ENCODE measurements around the gene CACNA1H. TPM values are rescaled to one million over a fixed set of nuclear protein-coding genes. Genes with fewer than 3 reads are reported as not detected.
"Not testable (repeated sequence)": the region's sequence is repeated elsewhere in the genome, so short reads cannot be mapped to it uniquely, and the experiment has no call there.

The CACNA1H gene
- polyA plus RNA-seq, 4 donors = 15.1 to 28.2 (median 26.1) TPM

DNA sequence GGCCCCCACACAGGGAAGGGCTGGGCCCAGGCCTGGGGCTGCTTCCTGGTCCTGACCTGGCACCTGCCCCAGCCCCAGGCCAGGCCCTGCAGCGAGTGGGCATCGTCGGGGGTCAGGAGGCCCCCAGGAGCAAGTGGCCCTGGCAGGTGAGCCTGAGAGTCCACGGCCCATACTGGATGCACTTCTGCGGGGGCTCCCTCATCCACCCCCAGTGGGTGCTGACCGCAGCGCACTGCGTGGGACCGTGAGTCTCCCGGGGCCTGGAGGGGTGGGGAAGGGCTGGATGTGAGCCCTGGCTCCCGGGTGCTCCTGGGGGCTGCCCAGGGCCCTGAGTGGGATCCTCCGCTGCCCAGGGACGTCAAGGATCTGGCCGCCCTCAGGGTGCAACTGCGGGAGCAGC is 88.2 kb downstream of the CACNA1H start:
- not testable (repeated sequence) for DNase-seq (ENCODE audit: low read depth in 4 of 4, low spot score in 2 of 4)

DNA sequence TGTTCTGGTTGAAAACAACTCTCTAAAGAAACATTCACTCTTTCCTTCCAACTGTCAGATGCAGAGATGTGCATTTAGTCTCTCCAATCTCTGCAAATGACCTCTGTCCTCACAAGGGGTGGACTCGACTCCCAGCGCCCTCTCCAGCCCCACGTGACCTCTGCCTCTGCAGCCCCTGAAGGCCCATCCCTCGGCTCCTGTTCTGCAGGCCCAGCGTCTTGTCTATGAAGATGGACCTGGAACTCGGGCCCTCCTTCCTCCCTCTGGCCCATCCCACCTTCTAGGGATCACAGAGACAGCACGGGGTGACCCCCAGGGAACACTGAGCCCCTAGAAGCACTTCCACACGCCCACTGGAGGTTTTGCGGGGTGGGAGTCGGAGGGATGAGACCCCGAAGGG is 90.5 kb downstream of the CACNA1H start:
- not testable (repeated sequence) for DNase-seq (ENCODE audit: low read depth in 4 of 4, low spot score in 2 of 4)

DNA sequence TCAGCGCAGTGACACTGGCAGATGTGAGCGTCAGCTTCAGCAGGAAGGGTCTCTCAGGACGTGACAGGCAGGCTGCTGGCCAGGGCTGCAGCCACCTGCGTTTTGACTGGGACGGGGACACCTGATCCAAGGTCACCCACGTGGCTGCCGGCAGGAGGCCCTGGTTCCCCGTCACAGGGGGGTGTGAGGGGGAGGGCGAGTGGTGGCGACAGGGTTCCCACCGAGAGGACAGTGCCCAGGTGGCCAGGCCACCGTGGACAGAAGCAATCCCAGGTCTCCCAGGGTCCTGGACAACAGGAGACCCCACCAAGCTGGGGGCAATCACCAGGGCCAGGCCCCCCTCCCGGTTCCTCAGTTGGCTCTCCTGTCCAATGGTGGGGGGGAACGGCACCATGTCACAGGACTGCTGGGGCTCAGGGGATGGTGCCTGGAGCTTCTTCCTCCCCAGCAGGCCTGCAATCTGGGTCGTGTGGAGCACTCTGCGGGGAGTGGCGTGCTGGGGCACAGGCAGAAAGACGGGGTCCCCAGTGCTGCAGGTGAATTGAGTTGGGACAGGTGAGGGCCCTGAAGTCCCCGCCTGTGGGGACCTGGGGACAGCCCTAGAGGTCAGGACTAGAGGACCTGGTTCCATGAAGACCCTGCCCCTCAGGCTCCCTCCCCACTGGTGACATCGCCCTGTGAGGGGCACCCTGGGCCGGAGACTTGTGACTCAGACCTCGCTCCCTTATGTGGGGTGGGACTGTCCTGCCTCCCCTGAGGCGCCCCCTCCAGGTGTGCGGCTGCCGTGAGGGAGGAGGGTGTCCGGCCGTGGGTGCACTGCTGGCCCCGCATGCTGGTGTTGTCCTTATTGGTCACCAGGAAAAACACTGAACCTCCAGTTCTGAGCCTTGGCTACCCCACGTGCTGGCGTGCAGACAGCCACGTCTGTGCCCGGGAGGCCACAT is 91.3 kb downstream of the CACNA1H start:
- DNase-seq (ENCODE audit: low read depth in 4 of 4, low spot score in 2 of 4) = not testable (repeated sequence)

DNA sequence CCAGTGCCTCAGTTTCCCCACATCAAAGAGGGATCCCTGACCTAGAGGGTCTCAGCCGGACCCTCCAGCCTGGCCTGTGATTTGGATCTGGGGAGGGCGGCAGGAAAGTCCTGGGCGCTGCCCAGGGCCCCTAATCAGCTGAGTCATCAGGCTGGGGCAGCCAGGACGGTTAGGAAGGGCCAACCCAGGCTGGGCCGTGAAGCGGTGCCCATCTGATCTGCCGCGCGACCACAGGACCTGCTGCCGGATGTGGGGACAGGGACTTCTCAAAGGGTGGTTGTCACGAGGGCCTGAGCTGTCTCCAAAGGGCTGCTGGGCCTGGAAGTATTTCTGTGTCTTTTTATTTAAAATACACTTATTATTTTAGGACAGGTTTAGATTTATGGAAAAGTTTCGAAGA is 92.0 kb downstream of the CACNA1H start:
- no peak for DNase-seq (ENCODE audit: low read depth in 4 of 4, low spot score in 2 of 4)

DNA sequence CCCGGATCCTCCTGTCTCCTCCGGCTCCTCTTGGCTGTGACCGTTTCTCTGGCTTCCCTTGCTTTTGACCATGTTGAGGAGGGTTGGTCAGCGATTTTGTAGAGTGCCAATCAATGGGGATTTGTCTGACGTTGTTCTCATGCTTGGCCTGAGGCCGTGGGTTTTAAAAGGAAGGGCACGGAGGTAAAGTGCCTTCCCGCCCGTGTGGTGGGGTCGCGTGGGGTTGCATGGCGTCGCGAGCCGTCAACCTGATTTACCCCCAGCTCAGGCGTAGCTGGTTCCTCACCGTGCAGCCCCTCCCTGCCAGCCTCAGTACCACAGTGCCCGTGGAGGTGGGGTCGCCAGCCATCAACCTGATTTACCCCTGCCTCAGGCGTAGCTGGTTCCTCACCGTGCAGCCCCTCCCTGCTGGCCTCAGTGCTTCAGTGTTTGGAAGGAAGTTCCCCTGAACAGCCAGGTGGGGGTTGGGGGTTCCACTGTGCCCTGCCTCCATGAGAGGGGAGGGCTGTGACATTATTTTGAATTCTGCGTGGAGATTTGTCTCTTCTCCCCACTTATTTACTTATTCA is 92.6 kb downstream of the CACNA1H start:
- DNase-seq (ENCODE audit: low read depth in 4 of 4, low spot score in 2 of 4) = no peak

DNA sequence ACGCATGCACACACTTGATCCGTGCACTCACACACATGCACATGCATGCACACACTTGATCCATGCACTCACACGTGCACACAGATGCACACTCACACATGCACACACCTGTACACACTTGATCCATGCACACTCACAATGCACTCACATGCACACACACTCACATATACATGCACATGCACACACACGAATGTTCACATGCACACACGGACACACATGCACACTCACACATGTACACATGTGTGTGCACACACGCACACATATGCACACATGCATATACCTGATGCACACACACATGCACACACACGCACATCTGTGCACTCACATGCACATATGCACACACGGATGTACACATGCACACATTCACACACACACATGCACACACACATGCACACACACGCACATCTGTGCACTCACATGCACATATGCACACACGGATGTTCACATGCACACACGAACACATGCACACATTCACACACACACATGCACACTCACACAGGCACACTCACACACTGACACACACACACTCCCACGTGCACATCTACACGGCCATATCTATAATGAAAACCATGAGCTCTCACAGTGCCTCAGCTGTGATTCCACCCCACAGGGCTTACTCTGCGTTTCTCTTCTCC is 95.1 kb downstream of the CACNA1H start:
- not testable (repeated sequence) for DNase-seq (ENCODE audit: low read depth in 4 of 4, low spot score in 2 of 4)

DNA sequence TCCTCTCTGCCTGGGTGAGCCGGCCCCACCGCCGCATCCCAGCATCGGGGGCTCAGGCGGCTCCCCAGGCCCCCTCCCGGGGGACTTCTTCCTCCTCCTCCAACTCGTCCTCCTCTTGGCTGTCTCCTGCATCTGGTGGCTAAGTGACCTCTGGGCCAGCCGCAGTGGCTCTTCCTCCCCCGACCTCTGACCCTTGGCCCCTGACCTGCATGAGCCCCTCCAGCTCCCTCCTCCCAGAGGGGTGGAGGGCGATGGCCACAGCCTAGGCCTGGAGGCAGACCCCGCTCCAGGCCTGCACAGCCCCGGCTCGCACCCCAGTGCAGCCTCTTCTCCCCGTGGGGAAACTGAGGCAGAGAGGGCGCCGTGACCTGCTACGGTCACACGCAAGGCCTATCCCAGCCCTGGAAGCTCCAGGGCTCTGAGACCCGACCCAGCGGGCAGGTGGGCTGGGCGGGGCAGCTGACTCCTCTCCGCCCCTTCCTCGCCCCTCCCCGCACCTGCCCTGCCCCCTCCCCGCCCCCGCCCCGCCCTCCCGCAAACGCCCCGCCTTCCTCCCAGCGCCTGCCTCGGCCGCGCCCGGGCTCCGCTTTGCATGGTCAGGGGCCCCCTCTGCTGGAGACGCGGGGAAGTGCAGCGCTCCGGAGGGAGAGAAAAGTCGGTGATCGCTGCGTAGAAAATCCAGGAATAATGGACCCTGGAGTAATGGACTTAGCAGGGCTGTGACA is 96.3 kb downstream of the CACNA1H start:
- DNase-seq (ENCODE audit: low read depth in 4 of 4, low spot score in 2 of 4) = not testable (repeated sequence)

DNA sequence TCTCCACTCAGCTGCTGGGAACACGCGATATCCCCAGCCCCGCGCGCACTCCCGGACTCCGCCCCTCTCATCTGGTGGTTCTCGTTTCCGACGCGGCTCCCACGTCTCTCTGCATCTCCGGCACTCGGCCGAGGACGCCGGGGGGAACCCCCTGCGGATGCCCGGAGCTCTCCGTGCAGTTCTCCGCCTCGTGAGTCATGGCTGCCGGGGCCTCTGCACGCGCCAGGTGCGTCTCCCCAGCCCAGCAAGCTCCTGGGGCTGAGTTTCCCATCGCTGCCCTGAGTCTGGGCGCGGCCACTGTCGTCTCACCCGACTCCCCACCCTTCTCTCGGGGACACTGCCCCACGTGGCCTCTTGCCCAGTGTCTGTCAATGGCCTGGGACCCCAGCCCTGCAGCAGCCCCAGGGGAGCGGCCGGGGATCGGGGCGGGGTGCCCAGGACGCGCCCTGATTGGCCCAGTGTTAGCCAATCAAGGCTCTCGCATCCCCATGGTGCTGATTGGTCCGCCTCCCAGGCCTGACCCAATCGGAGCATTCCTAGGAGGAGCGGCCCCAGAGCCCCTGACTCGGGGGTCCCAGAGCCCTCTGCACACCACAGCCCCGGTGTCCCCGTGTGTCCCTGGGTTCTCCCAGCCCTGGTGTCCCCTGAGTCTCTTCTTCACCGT is 100.9 kb downstream of the CACNA1H start:
- not testable (repeated sequence) for DNase-seq (ENCODE audit: low read depth in 4 of 4, low spot score in 2 of 4)

DNA sequence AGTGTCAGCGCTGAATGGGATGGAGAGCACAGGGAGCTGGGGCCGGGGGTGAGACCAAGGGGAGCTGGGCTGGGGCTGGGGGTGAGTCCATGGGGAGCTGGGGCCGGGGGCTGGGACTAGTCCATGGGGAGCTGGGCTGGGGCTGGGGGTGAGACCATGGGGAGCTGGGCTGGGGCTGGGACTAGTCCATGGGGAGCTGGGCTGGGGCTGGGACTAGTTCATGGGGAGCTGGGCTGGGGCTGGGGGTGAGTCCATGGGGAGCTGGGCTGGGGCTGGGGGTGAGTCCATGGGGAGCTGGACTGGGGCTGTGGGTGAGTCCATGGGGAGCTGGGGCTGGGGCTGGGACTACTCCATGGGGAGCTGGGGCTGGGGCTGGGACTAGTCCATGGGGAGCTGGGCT is 101.9 kb downstream of the CACNA1H start:
- not testable (repeated sequence) for DNase-seq (ENCODE audit: low read depth in 4 of 4, low spot score in 2 of 4)

DNA sequence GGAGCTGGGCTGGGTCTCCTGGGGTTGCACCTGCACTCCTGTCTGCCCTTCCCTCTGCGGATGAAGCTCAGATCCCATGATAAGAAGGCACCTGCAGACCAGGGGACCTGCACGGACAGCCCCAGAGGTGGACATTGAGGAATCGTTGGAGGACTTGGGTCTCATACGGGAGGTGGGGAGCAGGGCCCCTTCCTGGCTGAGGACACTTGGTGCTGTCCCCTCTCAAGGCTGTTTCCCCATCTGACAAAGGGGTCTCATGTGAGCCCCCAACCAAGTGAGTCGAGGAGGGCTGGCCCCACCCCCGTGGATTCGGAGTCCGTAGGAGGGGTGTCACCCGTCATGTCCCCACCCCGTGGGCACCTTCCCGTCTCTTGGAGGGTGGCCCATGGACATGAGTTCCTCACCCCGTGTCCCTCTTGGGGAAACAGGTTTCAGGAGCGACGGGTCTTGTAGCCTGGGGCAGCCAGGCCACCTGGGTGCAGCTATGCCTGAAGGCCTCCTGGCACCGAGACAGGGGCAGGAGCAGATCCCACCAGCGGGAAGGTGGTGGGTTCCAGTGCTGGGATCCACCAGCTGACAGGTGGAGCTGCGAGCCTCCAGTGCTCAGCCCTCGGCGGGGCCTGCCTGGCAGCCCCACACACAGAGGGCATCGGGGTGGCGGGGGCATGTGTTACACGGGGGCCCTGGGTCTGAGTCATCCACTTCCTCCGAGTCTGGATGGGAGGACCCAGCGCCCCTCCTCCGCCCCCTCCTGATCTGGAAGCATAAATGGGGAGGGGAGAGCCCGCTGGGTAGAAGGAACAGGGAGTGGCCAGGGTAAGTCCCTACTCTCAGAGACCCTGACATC is 102.6 kb downstream of the CACNA1H start, which contains the start of gene TPSD1:
Gene TPSD1 (plus strand): TSS at position 794 of the 847 bp plus-strand sequence. CDS start 212 bp downstream, outside the sequence.
- not testable (repeated sequence) for DNase-seq (ENCODE audit: low read depth in 4 of 4, low spot score in 2 of 4)

DNA sequence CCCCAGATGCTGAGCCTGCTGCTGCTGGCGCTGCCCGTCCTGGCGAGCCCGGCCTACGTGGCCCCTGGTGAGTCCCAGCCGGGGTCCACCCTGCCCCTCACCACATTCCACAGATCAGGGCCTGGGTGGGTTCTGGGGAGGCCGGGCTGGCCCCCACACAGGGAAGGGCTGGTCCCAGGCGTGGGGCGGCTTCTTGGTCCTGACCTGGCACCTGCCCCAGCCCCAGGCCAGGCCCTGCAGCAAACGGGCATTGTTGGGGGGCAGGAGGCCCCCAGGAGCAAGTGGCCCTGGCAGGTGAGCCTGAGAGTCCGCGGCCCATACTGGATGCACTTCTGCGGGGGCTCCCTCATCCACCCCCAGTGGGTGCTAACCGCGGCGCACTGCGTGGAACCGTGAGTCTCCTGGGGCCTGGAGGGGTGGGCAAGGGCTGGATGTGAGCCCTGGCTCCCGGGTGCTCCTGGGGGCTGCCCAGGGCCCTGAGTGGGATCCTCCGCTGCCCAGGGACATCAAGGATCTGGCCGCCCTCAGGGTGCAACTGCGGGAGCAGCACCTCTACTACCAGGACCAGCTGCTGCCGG is 103.5 kb downstream of the CACNA1H start:
- not testable (repeated sequence) for DNase-seq (ENCODE audit: low read depth in 4 of 4, low spot score in 2 of 4)

DNA sequence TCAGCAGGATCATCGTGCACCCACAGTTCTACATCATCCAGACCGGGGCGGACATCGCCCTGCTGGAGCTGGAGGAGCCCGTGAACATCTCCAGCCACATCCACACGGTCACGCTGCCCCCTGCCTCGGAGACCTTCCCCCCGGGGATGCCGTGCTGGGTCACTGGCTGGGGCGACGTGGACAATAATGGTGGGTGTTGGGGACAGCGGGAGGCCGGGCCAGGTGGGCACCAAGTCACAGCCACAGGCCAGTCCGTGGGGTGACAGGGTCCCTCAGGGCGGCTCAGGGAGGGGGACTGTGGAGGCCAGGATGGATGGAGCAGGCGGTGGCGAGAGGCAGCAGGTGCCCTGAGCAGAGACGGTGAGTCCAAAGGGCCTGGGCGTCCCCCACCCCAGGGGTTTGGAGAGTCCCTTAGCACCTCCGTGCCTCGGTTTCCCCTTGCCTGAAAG is 104.0 kb downstream of the CACNA1H start:
- DNase-seq (ENCODE audit: low read depth in 4 of 4, low spot score in 2 of 4) = no peak

DNA sequence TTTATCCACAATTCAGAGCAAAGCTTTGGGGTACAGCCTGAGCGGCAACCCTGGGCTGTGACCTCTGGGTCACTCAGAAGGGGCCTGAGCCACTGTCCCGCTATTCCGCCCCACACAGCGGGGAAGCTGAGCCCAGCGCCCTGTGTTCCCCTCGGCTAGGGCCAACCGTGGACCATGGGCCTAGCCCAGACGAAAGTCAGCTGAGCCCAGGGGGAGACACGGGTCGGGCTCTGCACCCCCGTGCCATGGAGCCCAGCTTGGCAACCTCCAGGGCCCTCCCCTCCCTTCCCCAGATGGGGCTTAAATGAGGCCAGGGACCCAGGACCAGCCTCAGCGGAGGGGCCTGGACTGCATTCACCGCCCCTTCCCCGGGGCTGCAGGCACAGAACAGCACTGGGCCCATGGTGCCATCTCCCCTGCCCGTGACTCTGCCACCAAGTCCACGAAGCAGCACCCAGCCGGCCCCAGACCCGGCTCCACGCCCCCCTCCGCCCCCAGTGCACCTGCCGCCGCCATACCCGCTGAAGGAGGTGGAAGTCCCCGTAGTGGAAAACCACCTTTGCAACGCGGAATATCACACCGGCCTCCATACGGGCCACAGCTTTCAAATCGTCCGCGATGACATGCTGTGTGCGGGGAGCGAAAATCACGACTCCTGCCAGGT is 104.8 kb downstream of the CACNA1H start:
- no peak for DNase-seq (ENCODE audit: low read depth in 4 of 4, low spot score in 2 of 4)

DNA sequence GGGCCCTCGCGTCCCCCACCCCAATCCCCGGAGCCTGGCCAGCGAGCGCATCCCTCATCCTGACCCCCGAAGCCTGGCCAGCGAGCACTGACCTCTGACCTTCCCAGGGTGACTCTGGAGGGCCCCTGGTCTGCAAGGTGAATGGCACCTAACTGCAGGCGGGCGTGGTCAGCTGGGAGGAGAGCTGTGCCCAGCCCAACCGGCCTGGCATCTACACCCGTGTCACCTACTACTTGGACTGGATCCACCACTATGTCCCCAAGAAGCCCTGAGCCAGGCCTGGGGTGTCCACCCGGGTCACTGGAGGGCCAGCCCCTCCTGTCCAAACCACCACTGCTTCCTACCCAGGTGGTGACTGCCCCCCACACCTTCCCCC is 105.3 kb downstream of the CACNA1H start:
- no peak for DNase-seq (ENCODE audit: low read depth in 4 of 4, low spot score in 2 of 4)

DNA sequence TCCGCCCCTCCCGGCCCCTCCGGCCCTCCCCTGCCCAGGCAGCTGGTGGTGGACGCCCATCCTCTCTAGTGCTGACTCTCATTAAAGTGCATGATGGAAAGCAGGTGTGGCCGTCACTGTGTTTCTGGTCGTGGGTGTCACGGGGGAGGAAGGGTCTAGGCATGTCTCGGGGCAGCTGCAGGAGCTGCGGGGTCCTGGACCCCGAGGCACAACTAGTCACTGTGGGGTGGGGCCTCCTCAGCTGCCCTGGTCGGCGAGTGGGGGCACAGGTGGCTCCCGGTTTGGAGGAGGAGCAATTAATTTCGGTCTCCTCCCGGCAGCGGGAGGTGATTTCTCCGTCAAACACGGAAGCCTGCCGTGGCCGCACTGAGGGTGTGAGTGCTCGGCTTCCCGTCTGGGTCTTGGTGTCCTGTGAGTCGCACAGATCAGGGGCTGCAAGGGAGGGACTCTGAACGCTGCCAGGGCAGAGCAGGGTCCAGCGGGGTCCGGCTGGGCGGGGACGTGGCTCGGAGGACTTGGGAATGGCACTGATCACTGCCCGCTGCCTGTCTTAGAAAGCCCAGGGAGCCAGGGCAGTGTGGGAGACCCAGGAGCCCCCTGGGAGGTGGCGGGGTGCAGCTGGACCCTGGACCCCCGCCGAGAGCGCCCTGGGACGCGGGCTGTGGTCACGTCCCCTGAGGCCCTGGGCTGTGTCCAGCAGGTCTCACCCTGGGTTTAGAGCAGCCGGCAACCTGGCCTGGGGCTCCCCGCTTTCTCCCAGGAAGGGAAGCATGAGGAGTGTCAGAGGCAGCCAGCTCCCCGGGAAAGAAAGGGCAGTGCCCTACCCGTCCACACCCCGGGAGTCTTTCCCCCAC is 106.2 kb downstream of the CACNA1H start:
- DNase-seq (ENCODE audit: low read depth in 4 of 4, low spot score in 2 of 4) = no peak

DNA sequence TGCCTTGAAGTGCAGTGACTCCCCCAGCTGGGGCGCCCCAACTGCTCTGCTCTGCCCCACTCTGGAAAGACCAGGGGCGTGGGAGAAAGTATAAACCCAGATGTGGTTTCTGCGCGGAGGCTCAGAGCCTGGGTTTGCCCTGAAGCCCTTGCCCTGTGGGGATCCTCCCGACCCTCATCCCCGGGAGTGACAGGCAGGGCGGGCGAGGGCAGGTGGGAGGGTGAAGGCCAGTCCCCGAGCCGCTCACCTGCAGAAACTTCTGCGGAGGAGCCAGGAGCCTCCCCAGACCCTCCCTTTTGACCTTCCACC is 106.8 kb downstream of the CACNA1H start:
- DNase-seq (ENCODE audit: low read depth in 4 of 4, low spot score in 2 of 4) = no peak

DNA sequence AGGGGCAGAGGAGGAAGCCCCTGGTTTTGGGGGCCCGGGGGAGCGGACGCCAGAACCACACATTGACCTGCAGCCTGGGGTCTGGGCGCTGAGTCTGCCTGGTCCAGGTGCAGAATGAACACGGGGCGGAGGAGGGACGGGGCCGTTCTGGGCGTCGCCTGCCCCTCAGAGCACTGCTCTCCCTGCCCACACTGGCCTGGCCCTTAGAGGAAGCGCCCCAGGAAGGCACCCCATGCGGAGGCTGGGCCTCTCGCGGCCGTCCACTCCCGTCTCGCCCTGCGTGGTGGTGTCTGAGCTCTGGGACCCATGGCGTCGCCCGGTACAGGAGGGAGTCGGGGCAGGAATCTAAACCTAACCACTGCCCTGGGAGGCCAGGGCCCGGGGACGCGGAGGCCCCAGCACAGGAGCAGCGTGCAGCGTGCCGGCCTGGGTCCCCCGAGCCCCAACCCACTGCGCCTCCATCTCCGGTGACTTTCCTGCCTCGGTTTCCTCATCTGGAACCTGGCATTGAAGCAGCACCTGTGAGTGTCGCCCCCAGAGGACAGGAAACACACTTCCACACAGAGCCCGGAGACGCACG is 107.3 kb downstream of the CACNA1H start:
- no peak for DNase-seq (ENCODE audit: low read depth in 4 of 4, low spot score in 2 of 4)

All from left renal cortex interstitium (tissue), 4 donors.